Fibroblast of mammary gland (primary cell): Measurements from ENCODE around the gene FAM120B.

ENCODE experiments used
- DNase-seq: peaks from one replicate; pipeline ENCODE4 v3.0.0-alpha.2; 2010; ENCODE audit warnings: low read depth
- H3K4me3 ChIP-seq: 2 replicates; pipeline ENCODE4 v1.5.1; 2011; ENCODE audit warnings: low read depth, mild to moderate bottlenecking, low read length, moderate library complexity; ENCODE audit not compliant: control insufficient read depth
- TF ChIP-seq, protein P1 (sequence below): conservative IDR thresholded peaks from 2 replicates; pipeline ENCODE4 v1.5.1; 2011; ENCODE audit warnings: low read depth, low read length, inconsistent platforms; ENCODE audit not compliant: control insufficient read depth, insufficient read depth

Gene FAM120B

DNA sequence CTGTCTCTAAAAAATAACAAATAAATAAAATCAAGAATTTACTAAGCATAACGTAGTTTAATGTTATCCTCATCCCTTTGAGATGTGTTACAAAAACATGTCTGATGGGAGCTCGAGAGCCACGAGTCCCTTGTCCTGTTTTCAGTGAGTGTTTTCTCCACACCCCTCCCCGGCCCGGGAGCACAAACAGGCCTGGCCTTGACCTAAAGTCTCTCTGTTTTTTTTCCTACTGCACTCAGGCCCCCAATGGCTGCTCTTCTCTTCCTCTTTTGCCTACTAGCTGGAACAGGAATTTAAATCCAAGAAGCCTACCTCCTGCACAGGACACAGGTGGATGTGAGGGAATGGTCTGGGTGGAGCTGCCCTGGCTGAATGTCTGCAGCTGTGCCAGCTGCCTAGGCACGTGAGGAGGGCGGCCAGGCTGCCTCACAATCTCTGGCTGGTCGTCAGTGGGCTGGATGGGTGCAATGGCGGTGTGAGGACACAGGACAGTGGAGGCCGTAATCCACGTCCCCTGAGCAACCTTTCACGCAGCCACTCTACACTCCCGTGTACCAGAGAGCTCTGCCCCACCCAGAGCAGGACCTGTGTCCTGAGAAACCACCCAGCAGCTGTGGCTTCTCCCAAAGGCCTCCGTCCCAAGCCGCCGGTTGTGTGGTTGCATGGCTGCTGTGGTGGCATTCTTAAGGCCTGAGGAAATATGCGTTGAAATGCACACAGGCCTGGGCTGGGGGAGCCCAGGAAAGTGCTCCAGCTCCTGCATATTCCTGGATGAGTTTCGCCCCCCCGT, 117.5 kb downstream of the FAM120B start:
- H3K4me3 ChIP-seq: no peak overlapping the region
- DNase-seq: no peak
- TF ChIP-seq, protein P1, sequence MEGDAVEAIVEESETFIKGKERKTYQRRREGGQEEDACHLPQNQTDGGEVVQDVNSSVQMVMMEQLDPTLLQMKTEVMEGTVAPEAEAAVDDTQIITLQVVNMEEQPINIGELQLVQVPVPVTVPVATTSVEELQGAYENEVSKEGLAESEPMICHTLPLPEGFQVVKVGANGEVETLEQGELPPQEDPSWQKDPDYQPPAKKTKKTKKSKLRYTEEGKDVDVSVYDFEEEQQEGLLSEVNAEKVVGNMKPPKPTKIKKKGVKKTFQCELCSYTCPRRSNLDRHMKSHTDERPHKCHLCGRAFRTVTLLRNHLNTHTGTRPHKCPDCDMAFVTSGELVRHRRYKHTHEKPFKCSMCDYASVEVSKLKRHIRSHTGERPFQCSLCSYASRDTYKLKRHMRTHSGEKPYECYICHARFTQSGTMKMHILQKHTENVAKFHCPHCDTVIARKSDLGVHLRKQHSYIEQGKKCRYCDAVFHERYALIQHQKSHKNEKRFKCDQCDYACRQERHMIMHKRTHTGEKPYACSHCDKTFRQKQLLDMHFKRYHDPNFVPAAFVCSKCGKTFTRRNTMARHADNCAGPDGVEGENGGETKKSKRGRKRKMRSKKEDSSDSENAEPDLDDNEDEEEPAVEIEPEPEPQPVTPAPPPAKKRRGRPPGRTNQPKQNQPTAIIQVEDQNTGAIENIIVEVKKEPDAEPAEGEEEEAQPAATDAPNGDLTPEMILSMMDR: no peak

DNA sequence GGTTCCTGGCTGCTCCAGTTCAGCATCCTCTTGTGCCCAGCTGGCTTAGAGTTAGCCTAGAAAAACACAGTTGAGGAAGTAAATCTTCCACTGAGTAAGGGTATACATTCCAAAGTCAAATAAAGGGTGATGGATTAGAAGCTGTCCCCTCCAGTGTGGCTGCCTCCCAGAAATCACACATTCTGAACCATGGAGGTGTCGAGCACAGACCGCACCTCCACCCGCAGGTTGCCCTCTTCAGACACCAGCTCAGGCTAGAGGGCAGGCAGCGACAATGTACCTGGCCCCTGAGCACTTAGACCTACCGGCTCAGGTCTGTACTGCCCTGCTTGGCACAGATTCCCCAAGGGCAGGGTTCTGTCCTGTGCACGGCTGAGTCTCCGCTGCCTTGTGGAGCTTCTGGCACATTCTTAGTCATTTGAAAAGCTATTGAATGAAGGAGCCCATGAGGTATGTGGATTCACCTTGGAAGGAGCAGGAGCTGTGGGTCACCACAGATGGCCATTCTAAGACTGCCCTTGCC, 118.1 kb downstream of the FAM120B start:
- no peak overlapping the region for H3K4me3 ChIP-seq
- TF ChIP-seq, protein P1: no peak
- DNase-seq: no peak

GRCh38 chr6:170429450-170429849, 122.9 kb downstream of the FAM120B start:
- TF ChIP-seq, protein P1: no peak
- peak; percentile 10 for DNase-seq
- no peak overlapping the region for H3K4me3 ChIP-seq

DNA sequence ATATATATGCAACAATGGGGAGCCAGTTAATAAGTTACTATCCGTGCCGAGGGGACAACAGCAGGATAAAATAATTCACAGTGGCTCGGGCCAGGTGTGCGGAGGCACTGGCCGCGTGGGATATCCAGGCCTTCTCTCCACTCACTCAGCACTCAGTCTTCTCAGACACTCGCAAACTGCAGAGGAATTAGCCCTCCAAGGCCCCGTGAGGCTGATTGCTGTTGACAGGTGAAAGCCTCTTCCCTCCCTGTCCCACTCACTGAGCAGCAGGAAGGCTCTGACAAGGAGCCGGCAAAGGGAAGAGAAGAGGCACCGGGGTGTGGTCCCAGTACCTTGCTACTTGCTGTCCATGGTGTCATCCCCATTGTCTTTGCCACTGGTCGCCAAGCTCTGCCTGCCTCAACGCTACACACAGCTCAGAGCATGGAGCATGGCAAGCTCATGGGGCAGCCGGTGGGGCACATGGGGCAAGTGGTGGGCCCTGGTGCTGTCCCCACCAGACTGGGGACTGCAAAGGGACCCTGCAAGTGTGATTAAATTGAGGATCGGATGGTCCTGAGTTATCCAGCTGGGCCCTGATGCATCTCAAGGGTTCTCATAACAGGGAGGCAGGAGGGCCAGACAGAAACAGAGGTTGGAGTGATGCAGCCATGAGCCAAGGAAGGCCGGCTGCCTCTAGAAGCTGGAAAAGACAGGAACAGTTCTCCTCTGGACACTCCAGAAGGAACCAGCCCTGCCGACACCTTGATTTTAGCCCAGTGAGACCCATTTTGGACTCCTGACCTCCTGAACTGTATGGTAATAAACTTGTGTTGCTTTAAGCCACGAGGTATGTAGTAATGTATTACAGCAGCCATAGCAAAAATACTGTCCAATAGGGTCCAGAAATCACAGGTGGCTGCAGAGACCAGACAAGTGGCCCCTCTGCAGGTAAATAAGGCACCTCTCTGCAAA, 126.9 kb downstream of the FAM120B start:
- no peak overlapping the region for H3K4me3 ChIP-seq
- TF ChIP-seq, protein P1: no peak
- no peak for DNase-seq

- H3K4me3 ChIP-seq: no peak overlapping the region
- TF ChIP-seq, protein P1: no peak
- DNase-seq: peak; percentile 25
These were observed 127.7 kb downstream of the FAM120B start for GRCh38 chr6:170434117-170434820.

DNA sequence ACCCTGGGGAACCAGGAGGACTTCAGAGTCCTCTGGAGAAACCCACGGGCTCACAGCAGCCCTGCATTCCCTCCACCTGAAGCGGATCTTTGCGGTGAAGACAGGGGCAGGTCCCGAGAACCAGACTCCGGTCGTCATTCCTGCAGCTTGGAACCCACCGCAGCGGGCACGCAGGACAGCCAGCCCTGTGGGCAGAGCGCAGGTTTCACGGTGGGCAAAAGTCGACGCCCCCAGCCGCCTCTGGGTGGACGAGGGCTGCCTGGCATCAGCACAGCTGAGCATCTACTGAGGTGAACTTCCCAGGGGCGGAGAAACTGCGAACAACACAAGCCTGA, 128.2 kb downstream of the FAM120B start:
- TF ChIP-seq, protein P1: no peak
- no peak for DNase-seq
- no peak overlapping the region for H3K4me3 ChIP-seq
